Loucy (cell line): ENCODE data around the gene IDH3G.

Source experiments
- EZH2phosphoT487 ChIP-seq: fragments of 200-600 bp; IDR thresholded peaks from 2 replicates; pipeline ENCODE4 v1.6.1; 2018; ENCODE audit warnings: antibody characterized with exemption, mild to moderate bottlenecking, moderate library complexity, borderline replicate concordance
- TF ChIP-seq, protein P1 (sequence below): fragments of 200-600 bp; sonication (generic); conservative IDR thresholded peaks from 2 replicates; pipeline ENCODE4 v1.5.1; 2014; ENCODE audit warnings: mild to moderate bottlenecking, antibody characterized with exemption, low read length

DNA sequence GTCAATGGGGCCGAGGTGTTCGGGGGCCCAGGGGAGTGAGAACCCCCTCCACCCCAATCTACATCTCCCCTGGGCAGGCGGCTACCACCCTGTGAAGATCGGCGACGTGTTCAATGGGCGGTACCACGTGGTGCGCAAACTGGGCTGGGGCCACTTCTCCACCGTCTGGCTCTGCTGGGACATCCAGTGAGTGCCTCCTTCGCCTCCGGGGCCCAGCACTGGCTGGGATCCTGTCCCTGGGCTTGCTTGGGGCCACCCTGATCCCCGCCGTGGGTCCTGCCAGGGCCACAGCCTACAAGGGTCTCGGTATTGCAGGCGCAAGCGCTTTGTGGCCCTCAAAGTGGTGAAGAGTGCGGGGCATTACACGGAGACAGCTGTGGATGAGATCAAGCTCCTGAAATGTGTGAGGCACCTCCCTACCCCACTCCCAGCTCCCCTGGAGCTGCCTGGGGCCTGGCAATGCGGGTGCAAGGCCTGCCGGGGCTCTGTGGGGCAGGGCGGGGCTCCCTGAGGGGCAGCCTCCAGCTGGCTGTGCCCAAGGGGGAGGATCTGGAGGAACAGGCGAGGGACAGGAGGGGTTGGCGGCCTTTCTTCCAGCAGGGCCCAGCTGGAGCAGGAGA is 12.6 kb downstream of the IDH3G start:
- TF ChIP-seq, protein P1, sequence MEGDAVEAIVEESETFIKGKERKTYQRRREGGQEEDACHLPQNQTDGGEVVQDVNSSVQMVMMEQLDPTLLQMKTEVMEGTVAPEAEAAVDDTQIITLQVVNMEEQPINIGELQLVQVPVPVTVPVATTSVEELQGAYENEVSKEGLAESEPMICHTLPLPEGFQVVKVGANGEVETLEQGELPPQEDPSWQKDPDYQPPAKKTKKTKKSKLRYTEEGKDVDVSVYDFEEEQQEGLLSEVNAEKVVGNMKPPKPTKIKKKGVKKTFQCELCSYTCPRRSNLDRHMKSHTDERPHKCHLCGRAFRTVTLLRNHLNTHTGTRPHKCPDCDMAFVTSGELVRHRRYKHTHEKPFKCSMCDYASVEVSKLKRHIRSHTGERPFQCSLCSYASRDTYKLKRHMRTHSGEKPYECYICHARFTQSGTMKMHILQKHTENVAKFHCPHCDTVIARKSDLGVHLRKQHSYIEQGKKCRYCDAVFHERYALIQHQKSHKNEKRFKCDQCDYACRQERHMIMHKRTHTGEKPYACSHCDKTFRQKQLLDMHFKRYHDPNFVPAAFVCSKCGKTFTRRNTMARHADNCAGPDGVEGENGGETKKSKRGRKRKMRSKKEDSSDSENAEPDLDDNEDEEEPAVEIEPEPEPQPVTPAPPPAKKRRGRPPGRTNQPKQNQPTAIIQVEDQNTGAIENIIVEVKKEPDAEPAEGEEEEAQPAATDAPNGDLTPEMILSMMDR, result no peak
- no peak for TF ChIP-seq EZH2phosphoT487
